Liver (tissue), 9 donors: ENCODE data around the gene NSDHL. TPM values are rescaled to one million over a fixed set of nuclear protein-coding genes. Genes with fewer than 3 reads are reported as not detected.

Experiments
- DNase-seq: peaks from one replicate; pipeline ENCODE4 v3.0.0-alpha.2; 2017; ENCODE audit warnings: low spot score
- H3K27ac ChIP-seq, 2 donors: one replicate each; pipeline ENCODE4 v1.7.0; 2013; ENCODE audit warnings: inconsistent platforms in 2 of 2, low read length in 2 of 2, control low read depth in 1 of 2, low read depth in 1 of 2, mild to moderate bottlenecking in 1 of 2
- H3K27me3 ChIP-seq, 4 donors: one replicate each; pipeline versions ENCODE4 v1.6.1 to v1.7.0; 2013; ENCODE audit warnings: low read length in 3 of 4, inconsistent platforms in 1 of 4, mild to moderate bottlenecking in 1 of 4, moderate library complexity in 1 of 4; ENCODE audit not compliant: control insufficient read depth in 4 of 4, insufficient read depth in 4 of 4
- H3K36me3 ChIP-seq, 4 donors: one replicate each; pipeline versions ENCODE4 v1.6.1 to v1.7.0; 2013; ENCODE audit warnings: low read length in 3 of 4, mild to moderate bottlenecking in 3 of 4, low read depth in 1 of 4, moderate library complexity in 1 of 4; ENCODE audit not compliant: control insufficient read depth in 4 of 4, insufficient read depth in 3 of 4
- H3K4me1 ChIP-seq, 4 donors: one replicate each; pipeline versions ENCODE4 v1.6.1 to v1.7.0; 2013; ENCODE audit warnings: low read length in 3 of 4, mild to moderate bottlenecking in 3 of 4, moderate library complexity in 1 of 4; ENCODE audit not compliant: control insufficient read depth in 4 of 4, insufficient read depth in 4 of 4
- H3K4me3 ChIP-seq, 3 donors: one replicate each; pipeline versions ENCODE4 v1.6.1 to v1.7.0; 2013; ENCODE audit warnings: low read length in 3 of 3, control low read depth in 1 of 3, low read depth in 1 of 3, mild to moderate bottlenecking in 1 of 3
- H3K9ac ChIP-seq, 2 donors: one replicate each; pipeline ENCODE4 v1.7.0; 2013; ENCODE audit warnings: low read length in 2 of 2, mild to moderate bottlenecking in 2 of 2, moderate library complexity in 2 of 2, control low read depth in 1 of 2, low read depth in 1 of 2
- H3K9me3 ChIP-seq, 4 donors: one replicate each; pipeline versions ENCODE4 v1.6.1 to v1.7.0; 2013; ENCODE audit warnings: low read length in 3 of 4; ENCODE audit not compliant: control insufficient read depth in 4 of 4
- EGR1 ChIP-seq, 2 donors: IDR thresholded peaks; 2 replicates each; pipeline ENCODE4 v1.6.1; 2016 to 2018; ENCODE audit warnings: antibody characterized with exemption in 2 of 2, low read depth in 2 of 2
- FOXA1 ChIP-seq: IDR thresholded peaks from 2 replicates; pipeline ENCODE4 v1.6.1; 2016; ENCODE audit warnings: antibody characterized with exemption
- FOXA2 ChIP-seq: IDR thresholded peaks from 2 replicates; pipeline ENCODE4 v1.6.1; 2016; ENCODE audit warnings: antibody characterized with exemption
- GABPA ChIP-seq, 2 donors: IDR thresholded peaks in 1 of 2; conservative IDR thresholded peaks in 1 of 2; 2 replicates each; pipeline ENCODE4 v1.6.1; 2016; ENCODE audit warnings: antibody characterized with exemption in 2 of 2, mild to moderate bottlenecking in 1 of 2, moderate library complexity in 1 of 2
- HNF4A ChIP-seq, 2 donors: conservative IDR thresholded peaks; 2 replicates each; pipeline ENCODE4 v1.6.1; 2016; ENCODE audit warnings: antibody characterized with exemption in 2 of 2, mild to moderate bottlenecking in 2 of 2
- HNF4G ChIP-seq: IDR thresholded peaks from 2 replicates; pipeline ENCODE4 v1.6.1; 2016; ENCODE audit warnings: antibody characterized with exemption
- JUND ChIP-seq, 2 donors: IDR thresholded peaks; 2 replicates each; pipeline ENCODE4 v1.6.1; 2016; ENCODE audit warnings: antibody characterized with exemption in 2 of 2
- NR2F2 ChIP-seq: IDR thresholded peaks from 2 replicates; pipeline ENCODE4 v1.6.1; 2016; ENCODE audit warnings: antibody characterized with exemption
- RAD21 ChIP-seq, 2 donors: IDR thresholded peaks; 2 replicates each; pipeline ENCODE4 v1.6.1; 2016; ENCODE audit warnings: antibody characterized with exemption in 2 of 2, mild to moderate bottlenecking in 2 of 2
- RXRA ChIP-seq, 2 donors: IDR thresholded peaks; 2 replicates each; pipeline ENCODE4 v1.6.1; 2017 to 2018; ENCODE audit warnings: antibody characterized with exemption in 2 of 2, mild to moderate bottlenecking in 1 of 2
- SP1 ChIP-seq: IDR thresholded peaks from 2 replicates; pipeline ENCODE4 v1.6.1; 2018; ENCODE audit warnings: antibody characterized with exemption, mild to moderate bottlenecking
- TAF1 ChIP-seq: conservative IDR thresholded peaks from 2 replicates; pipeline ENCODE4 v1.6.1; 2016; ENCODE audit warnings: antibody characterized with exemption, mild to moderate bottlenecking
- WGBS: extraction: QIAGEN DNeasy Blood & Tissue Kit; methylation state at CpG from one replicate; pipeline ENCODE4 v1.1.7; 2013; 5-methylcytosine and 5-hydroxymethylcytosine counted together
- polyA plus RNA-seq, 2 donors: library from polyadenylated mRNA; stranded (reverse) in 1 of 2; unstranded in 1 of 2; fragments of 200-250 nt in 1 of 2; fragments of >200 nt in 1 of 2; fragmentation: Nextera tagmentation in 1 of 2; extraction: Ambion mirVana in 1 of 2; gene quantifications; one replicate each; pipeline versions ENCODE4 v1.2.1 to v1.2.3, GENCODE V29; 2013 to 2015
- total RNA-seq, 2 donors: library from RNA; depleted of rRNA; stranded (reverse); fragments of >200 nt; gene quantifications; one replicate each; pipeline ENCODE4 v1.2.3, GENCODE V29; 2014
- TF ChIP-seq, protein P1 (sequence below): IDR thresholded peaks from 2 replicates; pipeline ENCODE4 v1.6.1; 2016; ENCODE audit warnings: antibody characterized with exemption
- TF ChIP-seq, protein P2 (sequence below): IDR thresholded peaks from 2 replicates; pipeline ENCODE4 v1.6.1; 2016; ENCODE audit warnings: antibody characterized with exemption, mild to moderate bottlenecking
- TF ChIP-seq, protein P3 (sequence below): fragments of 150-350 bp; IDR thresholded peaks from 2 replicates; pipeline ENCODE4 v1.5.1; 2017; ENCODE audit warnings: improper control_type of control experiment, low read depth, low read length; ENCODE audit not compliant: missing input control
- TF ChIP-seq, protein P4 (sequence below): IDR thresholded peaks from 2 replicates; pipeline ENCODE4 v1.6.1; 2016; ENCODE audit warnings: antibody characterized with exemption
- TF ChIP-seq, protein P5 (sequence below): IDR thresholded peaks from 2 replicates; pipeline ENCODE4 v1.6.1; 2016; ENCODE audit warnings: antibody characterized with exemption
- donor health status: healthy.
- donor health status: healthy.
- donor health status: healthy.
- donor health status: healthy.
- donor health status: healthy.

The NSDHL gene
- total and polyA plus RNA-seq, 4 donors: 23.8 to 63.6 (median 38.6) TPM

DNA sequence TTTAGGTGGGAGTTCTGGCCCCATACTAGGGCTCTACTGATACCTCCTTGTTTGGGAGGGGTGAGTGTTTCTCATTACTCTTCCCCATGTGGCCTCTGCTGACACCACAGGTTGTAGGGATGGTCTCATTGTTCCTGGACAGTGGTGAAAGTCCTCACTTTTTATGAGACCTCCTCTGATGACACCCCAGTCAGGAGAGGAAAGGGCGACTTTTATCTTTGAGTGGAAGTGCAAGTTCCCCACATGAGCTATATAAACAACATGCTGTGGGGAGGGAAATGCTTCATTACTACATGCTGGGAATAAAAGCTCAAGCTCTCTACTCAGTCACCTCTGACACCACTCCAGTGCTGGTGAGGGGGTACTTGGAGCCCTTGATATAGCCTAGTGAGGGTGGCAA lies 31.9 kb upstream of the NSDHL start:
- Histone ChIP-seq H3K9ac (no peak overlapping the region), H3K27ac (no peak overlapping the region), H3K36me3 (no peaks in the 10 kb centered on the region), H3K9me3 (no peaks in the 10 kb centered on the region), H3K27me3 (no peaks in the 10 kb centered on the region), H3K4me3 (no peak overlapping the region), H3K4me1 (no peaks in the 10 kb centered on the region)
- TF ChIP-seq NR2F2: no peak
- TF ChIP-seq, protein P1, sequence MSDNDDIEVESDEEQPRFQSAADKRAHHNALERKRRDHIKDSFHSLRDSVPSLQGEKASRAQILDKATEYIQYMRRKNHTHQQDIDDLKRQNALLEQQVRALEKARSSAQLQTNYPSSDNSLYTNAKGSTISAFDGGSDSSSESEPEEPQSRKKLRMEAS: no peak
- no peak for TF ChIP-seq JUND (IDR thresholded peaks at IDR 0.05)
- no peak for TF ChIP-seq FOXA2
- TF ChIP-seq FOXA1: no peak
- TF ChIP-seq, protein P2, sequence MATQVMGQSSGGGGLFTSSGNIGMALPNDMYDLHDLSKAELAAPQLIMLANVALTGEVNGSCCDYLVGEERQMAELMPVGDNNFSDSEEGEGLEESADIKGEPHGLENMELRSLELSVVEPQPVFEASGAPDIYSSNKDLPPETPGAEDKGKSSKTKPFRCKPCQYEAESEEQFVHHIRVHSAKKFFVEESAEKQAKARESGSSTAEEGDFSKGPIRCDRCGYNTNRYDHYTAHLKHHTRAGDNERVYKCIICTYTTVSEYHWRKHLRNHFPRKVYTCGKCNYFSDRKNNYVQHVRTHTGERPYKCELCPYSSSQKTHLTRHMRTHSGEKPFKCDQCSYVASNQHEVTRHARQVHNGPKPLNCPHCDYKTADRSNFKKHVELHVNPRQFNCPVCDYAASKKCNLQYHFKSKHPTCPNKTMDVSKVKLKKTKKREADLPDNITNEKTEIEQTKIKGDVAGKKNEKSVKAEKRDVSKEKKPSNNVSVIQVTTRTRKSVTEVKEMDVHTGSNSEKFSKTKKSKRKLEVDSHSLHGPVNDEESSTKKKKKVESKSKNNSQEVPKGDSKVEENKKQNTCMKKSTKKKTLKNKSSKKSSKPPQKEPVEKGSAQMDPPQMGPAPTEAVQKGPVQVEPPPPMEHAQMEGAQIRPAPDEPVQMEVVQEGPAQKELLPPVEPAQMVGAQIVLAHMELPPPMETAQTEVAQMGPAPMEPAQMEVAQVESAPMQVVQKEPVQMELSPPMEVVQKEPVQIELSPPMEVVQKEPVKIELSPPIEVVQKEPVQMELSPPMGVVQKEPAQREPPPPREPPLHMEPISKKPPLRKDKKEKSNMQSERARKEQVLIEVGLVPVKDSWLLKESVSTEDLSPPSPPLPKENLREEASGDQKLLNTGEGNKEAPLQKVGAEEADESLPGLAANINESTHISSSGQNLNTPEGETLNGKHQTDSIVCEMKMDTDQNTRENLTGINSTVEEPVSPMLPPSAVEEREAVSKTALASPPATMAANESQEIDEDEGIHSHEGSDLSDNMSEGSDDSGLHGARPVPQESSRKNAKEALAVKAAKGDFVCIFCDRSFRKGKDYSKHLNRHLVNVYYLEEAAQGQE: no peak
- no peak for TF ChIP-seq HNF4G
- no peak for TF ChIP-seq RAD21 (IDR thresholded peaks at IDR 0.05)
- TF ChIP-seq GABPA (IDR thresholded peaks at IDR 0.05 in 1 of 2, conservative IDR thresholded peaks at IDR 0.05 in 1 of 2): no peak
- no peak for TF ChIP-seq SP1
- no peak for TF ChIP-seq HNF4A (conservative IDR thresholded peaks at IDR 0.05)
- TF ChIP-seq, protein P3, sequence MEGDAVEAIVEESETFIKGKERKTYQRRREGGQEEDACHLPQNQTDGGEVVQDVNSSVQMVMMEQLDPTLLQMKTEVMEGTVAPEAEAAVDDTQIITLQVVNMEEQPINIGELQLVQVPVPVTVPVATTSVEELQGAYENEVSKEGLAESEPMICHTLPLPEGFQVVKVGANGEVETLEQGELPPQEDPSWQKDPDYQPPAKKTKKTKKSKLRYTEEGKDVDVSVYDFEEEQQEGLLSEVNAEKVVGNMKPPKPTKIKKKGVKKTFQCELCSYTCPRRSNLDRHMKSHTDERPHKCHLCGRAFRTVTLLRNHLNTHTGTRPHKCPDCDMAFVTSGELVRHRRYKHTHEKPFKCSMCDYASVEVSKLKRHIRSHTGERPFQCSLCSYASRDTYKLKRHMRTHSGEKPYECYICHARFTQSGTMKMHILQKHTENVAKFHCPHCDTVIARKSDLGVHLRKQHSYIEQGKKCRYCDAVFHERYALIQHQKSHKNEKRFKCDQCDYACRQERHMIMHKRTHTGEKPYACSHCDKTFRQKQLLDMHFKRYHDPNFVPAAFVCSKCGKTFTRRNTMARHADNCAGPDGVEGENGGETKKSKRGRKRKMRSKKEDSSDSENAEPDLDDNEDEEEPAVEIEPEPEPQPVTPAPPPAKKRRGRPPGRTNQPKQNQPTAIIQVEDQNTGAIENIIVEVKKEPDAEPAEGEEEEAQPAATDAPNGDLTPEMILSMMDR: no peak
- no peak for TF ChIP-seq TAF1
- no peak for TF ChIP-seq RXRA (IDR thresholded peaks at IDR 0.05)
- TF ChIP-seq, protein P4, sequence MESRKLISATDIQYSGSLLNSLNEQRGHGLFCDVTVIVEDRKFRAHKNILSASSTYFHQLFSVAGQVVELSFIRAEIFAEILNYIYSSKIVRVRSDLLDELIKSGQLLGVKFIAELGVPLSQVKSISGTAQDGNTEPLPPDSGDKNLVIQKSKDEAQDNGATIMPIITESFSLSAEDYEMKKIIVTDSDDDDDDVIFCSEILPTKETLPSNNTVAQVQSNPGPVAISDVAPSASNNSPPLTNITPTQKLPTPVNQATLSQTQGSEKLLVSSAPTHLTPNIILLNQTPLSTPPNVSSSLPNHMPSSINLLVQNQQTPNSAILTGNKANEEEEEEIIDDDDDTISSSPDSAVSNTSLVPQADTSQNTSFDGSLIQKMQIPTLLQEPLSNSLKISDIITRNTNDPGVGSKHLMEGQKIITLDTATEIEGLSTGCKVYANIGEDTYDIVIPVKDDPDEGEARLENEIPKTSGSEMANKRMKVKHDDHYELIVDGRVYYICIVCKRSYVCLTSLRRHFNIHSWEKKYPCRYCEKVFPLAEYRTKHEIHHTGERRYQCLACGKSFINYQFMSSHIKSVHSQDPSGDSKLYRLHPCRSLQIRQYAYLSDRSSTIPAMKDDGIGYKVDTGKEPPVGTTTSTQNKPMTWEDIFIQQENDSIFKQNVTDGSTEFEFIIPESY: no peak
- TF ChIP-seq, protein P5, sequence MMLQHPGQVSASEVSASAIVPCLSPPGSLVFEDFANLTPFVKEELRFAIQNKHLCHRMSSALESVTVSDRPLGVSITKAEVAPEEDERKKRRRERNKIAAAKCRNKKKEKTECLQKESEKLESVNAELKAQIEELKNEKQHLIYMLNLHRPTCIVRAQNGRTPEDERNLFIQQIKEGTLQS: no peak
- no peak for DNase-seq
- WGBS: 71% methylated on average over 1 of the region's 1 CpG

DNA sequence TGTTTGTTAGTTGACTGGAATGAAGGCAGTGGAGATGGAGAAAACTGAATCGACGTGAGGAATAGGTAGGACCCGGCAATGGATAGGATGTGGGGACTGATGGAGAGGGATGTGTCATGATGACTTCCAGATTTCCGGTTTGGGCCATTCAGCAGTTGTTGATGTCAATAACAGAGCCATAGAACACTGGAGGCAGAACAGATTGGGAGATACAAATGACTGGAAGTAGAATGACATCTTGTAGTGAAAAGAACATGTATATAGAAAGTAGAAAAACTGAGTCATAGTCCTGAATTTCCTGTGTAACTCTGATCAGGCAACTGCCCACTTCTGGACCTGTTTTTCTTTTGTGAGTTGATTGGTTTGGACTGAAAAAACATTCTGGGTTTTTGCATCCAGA lies 24.8 kb upstream of the NSDHL start:
- no peak overlapping the region for H3K27ac ChIP-seq
- H3K4me3 ChIP-seq: no peak overlapping the region

More for the DNA sequence above, 24.8 kb upstream of the NSDHL start:
- Histone ChIP-seq H3K27me3 (no peaks in the 10 kb centered on the region), H3K36me3 (no peaks in the 10 kb centered on the region), H3K9me3 (no peaks in the 10 kb centered on the region), H3K9ac (no peak overlapping the region), H3K4me1 (no peaks in the 10 kb centered on the region)
- WGBS: 91% methylated on average over 4 of the region's 4 CpGs
- DNase-seq: no peak
- no peak for TF ChIP-seq EGR1 (IDR thresholded peaks at IDR 0.05; ENCODE audit: low read depth in 2 of 2)
- TF ChIP-seq NR2F2: no peak
